ENCODE data around the gene RXRG.

GRCh38 chr1:165426745-165427144, 18.2 kb downstream of the RXRG start:
- TF ChIP-seq POLR2AphosphoS5 (IDR thresholded peaks at IDR 0.05; ENCODE audit: borderline replicate concordance, low read depth, low read length): no peak
- no peak for TF ChIP-seq EZH2 (IDR thresholded peaks at IDR 0.05)

Data from SK-N-MC (cell line).